Endothelial cell (in vitro differentiated cells): ENCODE measurements around the gene FZD7. TPM values are rescaled to one million over a fixed set of nuclear protein-coding genes. Genes with fewer than 3 reads are reported as not detected.

ENCODE experiments used
- DNase-seq: peaks from one replicate; pipeline ENCODE4 v3.0.0; 2021; ENCODE audit warnings: low spot score
- H3K27ac Mint-ChIP-seq: one replicate; pipeline ENCODE4 v1.8.0; 2021; ENCODE audit warnings: mixed read lengths, inconsistent platforms; ENCODE audit not compliant: unreplicated experiment
- H3K27me3 Mint-ChIP-seq: one replicate; pipeline ENCODE4 v1.8.0; 2021; ENCODE audit warnings: mild to moderate bottlenecking, moderate library complexity, mixed read lengths, inconsistent platforms; ENCODE audit not compliant: unreplicated experiment
- H3K36me3 Mint-ChIP-seq: one replicate; pipeline ENCODE4 v1.8.0; 2021; ENCODE audit warnings: mild to moderate bottlenecking, low read depth, mixed read lengths, inconsistent platforms; ENCODE audit not compliant: unreplicated experiment
- H3K4me1 Mint-ChIP-seq: one replicate; pipeline ENCODE4 v1.8.0; 2021; ENCODE audit warnings: mild to moderate bottlenecking, mixed read lengths, inconsistent platforms; ENCODE audit not compliant: unreplicated experiment
- H3K4me3 Mint-ChIP-seq: one replicate; pipeline ENCODE4 v1.8.0; 2021; ENCODE audit warnings: mild to moderate bottlenecking, mixed read lengths, inconsistent platforms; ENCODE audit not compliant: unreplicated experiment
- H3K9me3 Mint-ChIP-seq: one replicate; pipeline ENCODE4 v1.8.0; 2021; ENCODE audit warnings: mixed read lengths, inconsistent platforms; ENCODE audit not compliant: unreplicated experiment
- CTCF ChIP-seq: fragments of 200-600 bp; sonication (generic); IDR thresholded peaks from one replicate; pipeline ENCODE4 v1.5.0; 2021; ENCODE audit warnings: antibody characterized with exemption; ENCODE audit not compliant: unreplicated experiment
- total RNA-seq: library from RNA; stranded (reverse); fragmentation: NEBNext Ultra II Directional; extraction: Animal tissue kit (Norgen Biotek cat#: 25700); gene quantifications from one replicate; pipeline ENCODE4 v1.2.1, GENCODE V29; 2021; ENCODE audit not compliant: unreplicated experiment

FZD7 gene
- total RNA-seq, 1 donor from 2014 or later, result 42.2 TPM

GRCh38 chr2:202023198-202023903 lies 10.3 kb upstream of the FZD7 start:
- DNase-seq, result no peak
- Mint-ChIP-seq H3K9me3 (no peaks in the 10 kb centered on the region), H3K27ac (no peak overlapping the region), H3K4me3 (no peak overlapping the region), H3K4me1 (peaks cover 49% of the 10 kb centered on the region), H3K36me3 (peaks cover 5% of the 10 kb centered on the region), H3K27me3 (peaks cover 6% of the 10 kb centered on the region)
- TF ChIP-seq CTCF, result no peak

DNA sequence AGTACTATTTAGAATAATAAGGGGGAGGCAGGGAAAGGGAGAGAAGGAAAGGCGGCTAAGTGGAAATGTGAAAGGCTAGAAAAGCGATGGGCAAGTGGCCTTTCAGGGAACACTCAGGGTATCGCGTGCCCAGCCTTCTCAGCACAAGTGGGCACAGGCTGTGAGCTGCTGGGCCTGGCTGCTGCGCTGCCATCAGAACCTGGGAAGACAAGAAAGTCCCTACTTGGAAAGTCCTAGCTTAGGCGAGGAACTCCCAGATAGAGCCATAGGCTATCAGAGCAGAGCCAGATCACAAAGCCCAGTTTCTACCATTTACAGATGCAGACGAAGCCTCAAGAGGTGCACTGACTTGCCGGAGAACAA lies 9.8 kb upstream of the FZD7 start:
- H3K9me3 Mint-ChIP-seq, result no peaks in the 10 kb centered on the region
- TF ChIP-seq CTCF, result no peak
- H3K36me3 Mint-ChIP-seq, result peaks cover 5% of the 10 kb centered on the region
- H3K27ac Mint-ChIP-seq, result no peak overlapping the region
- H3K4me3 Mint-ChIP-seq, result no peak overlapping the region
- peaks cover 45% of the 10 kb centered on the region for H3K4me1 Mint-ChIP-seq
- peaks cover 6% of the 10 kb centered on the region for H3K27me3 Mint-ChIP-seq
- no peak for DNase-seq

DNA sequence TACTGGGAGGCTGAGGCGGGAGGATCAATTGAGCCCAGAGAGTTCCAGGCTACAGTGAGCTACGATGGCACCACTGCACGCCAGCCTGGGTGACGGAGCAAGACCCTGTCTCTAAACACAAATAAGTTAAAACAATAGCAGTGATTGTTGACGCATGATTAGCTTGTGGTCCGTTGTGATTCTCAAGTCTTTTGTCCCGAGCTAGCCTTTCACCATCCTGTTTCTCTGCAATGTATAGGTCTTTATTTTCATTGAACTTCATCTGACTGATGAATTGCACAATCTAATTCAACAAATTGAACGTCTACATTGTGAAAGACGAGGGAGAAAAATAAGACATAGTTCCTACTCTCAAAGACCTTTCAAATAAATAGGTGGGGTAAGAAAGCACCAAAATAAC lies 8.8 kb upstream of the FZD7 start:
- TF ChIP-seq CTCF, result no peak
- Mint-ChIP-seq H3K4me3 (no peak overlapping the region), H3K27ac (no peak overlapping the region), H3K27me3 (peaks cover 6% of the 10 kb centered on the region), H3K4me1 (peaks cover 39% of the 10 kb centered on the region), H3K36me3 (peaks cover 5% of the 10 kb centered on the region), H3K9me3 (no peaks in the 10 kb centered on the region)
- no peak for DNase-seq

GRCh38 chr2:202025816-202026215 lies 7.8 kb upstream of the FZD7 start:
- Mint-ChIP-seq H3K27ac (peak overlapping the region; percentile 54), H3K4me1 (peaks cover 41% of the 10 kb centered on the region), H3K36me3 (peaks cover 5% of the 10 kb centered on the region), H3K9me3 (no peaks in the 10 kb centered on the region), H3K4me3 (peak overlapping the region; percentile 2), H3K27me3 (peaks cover 6% of the 10 kb centered on the region)
- DNase-seq, result no peak
- no peak for TF ChIP-seq CTCF

DNA sequence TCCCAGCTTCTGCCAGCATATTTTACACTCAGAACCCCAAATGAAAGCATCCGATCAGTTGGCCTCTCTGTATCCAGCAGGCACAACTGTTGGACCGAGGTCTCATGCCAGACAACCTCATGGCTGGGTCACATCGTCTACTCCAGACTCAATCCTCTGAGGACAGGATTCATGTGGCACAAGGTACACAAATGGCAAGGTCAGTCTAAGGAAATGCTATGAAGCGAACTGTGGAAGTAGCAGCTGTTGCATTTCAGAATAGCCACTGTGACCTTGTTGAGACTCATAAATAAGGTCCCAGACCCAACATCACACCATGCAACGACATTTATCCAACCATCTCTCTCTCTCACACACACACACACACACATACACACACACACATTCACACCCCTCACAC lies 7.1 kb upstream of the FZD7 start:
- peak overlapping the region; percentile 57 for H3K4me3 Mint-ChIP-seq
- H3K27me3 Mint-ChIP-seq, result peaks cover 6% of the 10 kb centered on the region
- peak overlapping the region; percentile 74 for H3K27ac Mint-ChIP-seq
- no peak for TF ChIP-seq CTCF
- no peak for DNase-seq
- peaks cover 5% of the 10 kb centered on the region for H3K36me3 Mint-ChIP-seq
- peaks cover 45% of the 10 kb centered on the region for H3K4me1 Mint-ChIP-seq
- H3K9me3 Mint-ChIP-seq, result no peaks in the 10 kb centered on the region
